Astrocyte of the spinal cord (primary cell): ENCODE results near the gene HOXB8.

ENCODE experiments used
- DNase-seq: peaks from one replicate; pipeline ENCODE4 v3.0.0; 2011; ENCODE audit warnings: low read depth, low spot score
- H3K4me3 ChIP-seq: 2 replicates; pipeline ENCODE4 v1.5.1; 2011; ENCODE audit warnings: low read depth, mild to moderate bottlenecking, low read length, moderate library complexity
- in situ Hi-C: cut with HindIII; loops from 2 replicates; pipeline ENCODE4 v1.10.0; 2017; ENCODE audit warnings: low sequenced_read_pairs
- TF ChIP-seq, protein P1 (sequence below): IDR thresholded peaks from 2 replicates; pipeline ENCODE4 v1.5.1; 2012; ENCODE audit warnings: low read depth, mild to moderate bottlenecking, low read length, inconsistent platforms

HOXB8 gene

DNA sequence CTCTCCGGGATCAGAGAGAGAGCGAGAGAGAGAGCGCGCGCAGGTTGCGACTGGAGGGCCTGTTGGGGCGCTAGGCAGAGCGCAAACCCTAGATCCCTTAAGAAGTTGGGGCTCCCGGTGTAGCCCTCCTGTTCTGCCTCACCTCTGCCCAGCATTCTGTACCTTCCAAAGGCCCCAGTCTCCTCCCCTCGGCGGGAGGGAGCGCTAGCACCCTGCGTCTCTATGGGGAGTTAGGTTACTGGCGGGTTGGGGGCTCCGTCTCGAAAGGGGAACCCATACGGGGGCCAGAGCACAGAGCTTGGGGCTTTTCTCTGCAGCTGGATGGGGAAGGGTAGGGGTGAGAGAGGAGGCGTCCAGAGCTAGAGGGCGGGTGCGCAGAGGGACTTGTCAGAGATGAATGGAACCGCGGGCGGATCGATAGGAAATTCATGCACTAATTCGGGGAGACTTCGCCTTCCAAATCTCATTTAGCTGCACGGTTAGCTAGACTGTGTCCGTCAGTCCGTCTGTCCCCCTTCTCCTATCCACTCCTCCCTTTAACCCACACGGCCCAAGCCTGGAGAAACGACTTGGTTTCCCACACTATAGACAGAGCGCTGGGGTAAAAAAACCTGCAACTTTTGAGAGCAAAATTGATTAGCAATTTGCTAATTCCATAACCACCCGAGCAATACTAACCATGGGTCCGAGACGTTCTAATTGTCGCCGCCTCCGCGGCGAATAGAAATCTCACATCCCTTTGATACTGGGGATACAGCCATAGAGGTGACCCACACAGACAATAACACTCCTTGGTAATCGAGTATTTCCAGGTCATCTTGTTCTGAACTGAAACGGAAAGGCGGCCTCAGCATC, 36.2 kb downstream of the HOXB8 start:
- peak overlapping the region; percentile 77 for H3K4me3 ChIP-seq
- in situ Hi-C loops, result no loop called here
- TF ChIP-seq, protein P1, sequence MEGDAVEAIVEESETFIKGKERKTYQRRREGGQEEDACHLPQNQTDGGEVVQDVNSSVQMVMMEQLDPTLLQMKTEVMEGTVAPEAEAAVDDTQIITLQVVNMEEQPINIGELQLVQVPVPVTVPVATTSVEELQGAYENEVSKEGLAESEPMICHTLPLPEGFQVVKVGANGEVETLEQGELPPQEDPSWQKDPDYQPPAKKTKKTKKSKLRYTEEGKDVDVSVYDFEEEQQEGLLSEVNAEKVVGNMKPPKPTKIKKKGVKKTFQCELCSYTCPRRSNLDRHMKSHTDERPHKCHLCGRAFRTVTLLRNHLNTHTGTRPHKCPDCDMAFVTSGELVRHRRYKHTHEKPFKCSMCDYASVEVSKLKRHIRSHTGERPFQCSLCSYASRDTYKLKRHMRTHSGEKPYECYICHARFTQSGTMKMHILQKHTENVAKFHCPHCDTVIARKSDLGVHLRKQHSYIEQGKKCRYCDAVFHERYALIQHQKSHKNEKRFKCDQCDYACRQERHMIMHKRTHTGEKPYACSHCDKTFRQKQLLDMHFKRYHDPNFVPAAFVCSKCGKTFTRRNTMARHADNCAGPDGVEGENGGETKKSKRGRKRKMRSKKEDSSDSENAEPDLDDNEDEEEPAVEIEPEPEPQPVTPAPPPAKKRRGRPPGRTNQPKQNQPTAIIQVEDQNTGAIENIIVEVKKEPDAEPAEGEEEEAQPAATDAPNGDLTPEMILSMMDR, result no peak
- DNase-seq, result no peak

DNA sequence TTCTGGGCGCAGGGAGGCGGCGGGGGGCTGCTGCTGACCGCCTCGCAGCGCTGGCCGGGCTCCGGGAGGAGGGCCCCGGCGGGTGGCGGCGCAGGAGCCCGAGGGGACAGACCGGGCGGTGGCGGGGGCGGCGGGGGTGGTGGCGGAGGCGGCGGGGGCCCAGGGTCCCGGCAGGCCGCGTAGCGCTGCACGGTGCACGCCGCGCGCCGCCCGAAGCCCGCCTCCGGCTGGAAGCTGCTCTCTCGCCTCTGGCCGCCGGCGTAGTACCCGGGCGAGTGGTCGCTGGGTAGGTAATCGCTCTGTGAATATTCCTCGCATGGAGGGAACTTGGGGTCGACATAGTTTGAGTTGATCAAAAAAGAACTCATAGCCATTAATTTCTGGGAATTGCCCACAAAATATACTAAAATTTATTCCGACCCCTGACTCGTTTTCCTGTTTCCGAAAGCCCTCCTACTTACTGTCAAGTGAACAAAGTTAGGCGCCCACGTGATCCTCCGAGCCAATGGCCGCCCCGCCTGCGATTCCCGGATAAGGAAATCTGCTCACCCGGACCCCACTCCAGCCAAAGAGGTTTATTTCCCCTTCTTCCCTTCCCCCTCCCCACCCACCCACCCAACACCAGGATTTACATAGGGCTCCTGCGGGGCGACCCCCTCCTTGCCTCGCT, 37.0 kb downstream of the HOXB8 start, which contains the start of gene HOXB4:
Gene HOXB4 (minus strand): TSS at position 405 of the 670 bp plus-strand sequence. CDS start 31 bp downstream, at position 374.
- TF ChIP-seq, protein P1, result no peak
- DNase-seq, result peak; percentile 91
- in situ Hi-C loops, result no loop called here
- peak within 1 kb of the TSS; percentile 77 for H3K4me3 ChIP-seq

DNA sequence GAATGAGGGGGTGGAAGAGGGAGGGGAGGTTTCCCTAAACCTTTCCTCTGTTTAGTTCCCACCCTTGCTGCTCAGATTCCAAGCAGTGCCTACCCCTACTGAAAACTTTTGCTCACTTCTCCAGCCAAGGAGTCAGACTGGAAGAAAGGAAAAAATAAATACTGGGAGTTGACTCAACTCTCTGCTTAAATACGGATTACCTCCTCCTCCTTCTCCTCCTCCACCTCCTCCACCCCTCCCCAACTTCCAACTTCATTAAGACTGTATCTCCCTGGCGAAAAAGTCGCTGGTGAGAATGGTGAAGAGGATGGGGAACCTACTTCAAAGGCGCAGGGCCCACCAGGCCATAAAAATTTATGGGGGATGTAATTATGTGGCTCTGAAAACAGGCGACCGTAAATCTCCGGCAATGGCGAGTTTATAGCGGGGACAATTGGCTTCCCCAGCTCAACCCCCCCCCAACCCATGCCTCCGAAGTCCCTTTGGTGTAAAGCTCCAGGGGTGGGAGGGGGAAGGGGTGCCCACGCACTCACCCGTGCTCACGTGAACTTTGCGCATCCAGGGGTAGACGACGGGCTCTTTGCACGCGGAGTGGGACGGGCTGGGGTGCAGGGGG, 37.7 kb downstream of the HOXB8 start:
- no peak for DNase-seq
- TF ChIP-seq, protein P1, result no peak
- H3K4me3 ChIP-seq, result peak overlapping the region; percentile 77
- in situ Hi-C loops, result no loop called here

DNA sequence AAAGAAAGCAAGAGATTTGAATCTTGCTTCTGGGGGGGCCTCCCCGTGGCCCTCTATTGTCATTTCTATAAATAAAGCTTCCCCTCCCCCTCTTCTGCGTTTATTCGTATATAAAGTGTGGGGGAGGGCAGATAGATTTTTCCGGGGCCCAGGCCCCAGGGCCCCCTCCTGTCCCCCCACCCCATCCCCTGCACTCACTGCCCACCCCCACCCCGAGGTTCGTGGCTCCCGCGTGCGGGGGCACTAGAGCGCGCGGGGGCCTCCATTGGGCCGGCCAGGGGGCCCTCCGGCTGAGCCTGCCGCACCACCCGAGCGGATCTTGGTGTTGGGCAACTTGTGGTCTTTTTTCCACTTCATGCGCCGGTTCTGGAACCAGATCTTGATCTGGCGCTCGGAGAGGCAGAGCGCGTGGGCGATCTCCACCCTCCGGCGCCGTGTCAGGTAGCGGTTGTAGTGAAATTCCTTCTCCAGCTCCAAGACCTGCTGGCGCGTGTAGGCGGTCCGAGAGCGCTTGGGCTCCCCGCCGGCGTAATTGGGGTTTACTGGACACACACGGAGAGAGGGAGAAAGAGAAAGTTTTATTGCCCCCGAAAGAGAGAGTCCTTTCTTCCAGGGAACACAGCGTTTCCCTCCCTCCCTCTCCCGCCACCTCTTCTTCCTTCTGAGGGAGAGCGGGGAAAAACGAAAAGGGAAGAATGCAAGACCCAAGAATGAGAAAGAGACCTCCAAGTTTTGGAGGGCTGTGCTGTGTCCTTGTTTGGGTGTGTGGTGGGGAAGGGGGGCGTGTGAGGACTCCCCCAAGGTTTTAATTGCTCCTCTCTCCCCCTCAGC, 38.4 kb downstream of the HOXB8 start:
- peak overlapping the region; percentile 77 for H3K4me3 ChIP-seq
- DNase-seq, result peak; percentile 68
- in situ Hi-C loops, result no loop called here
- TF ChIP-seq, protein P1, result no peak

DNA sequence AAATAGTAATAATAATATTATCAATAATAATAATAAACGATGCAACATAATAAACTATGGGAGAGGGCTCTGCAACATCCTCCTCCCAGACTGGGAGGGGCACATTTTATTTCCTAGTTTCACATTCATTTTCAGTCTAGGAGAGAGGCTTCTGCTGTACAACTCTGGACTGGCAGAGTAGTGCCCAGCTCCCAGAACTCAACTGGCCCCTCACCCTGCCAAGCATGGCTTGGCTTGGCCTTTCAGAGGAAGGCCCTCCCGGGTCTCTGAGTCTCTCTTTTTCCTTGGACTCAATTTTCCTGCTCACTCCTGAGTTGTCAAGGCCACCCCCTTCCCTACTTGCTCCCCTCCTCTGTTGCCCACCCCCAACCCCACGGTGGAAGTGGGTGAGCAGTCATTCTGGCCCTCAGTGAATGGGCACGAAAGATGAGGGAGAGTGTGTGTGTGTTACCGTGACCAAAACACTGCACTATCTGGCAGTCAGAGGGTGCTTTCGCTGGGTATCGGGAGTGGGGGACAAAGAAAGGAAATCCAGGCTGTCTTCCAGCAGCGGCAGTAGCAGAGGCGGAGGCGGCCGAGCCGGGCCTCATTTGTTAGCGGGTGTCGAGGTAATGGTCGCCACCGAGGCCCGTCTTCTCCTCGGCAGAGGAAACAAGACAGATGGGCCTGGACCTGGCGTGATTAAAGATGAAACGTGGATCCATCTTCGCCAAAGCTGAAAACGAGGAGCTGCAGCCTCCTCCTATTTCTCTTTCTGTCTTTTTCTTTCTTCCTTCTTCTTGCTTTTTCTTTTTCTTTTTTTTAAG, 39.2 kb downstream of the HOXB8 start:
- H3K4me3 ChIP-seq, result peak overlapping the region; percentile 77
- TF ChIP-seq, protein P1, result no peak

More for the DNA sequence above, 39.2 kb downstream of the HOXB8 start:
- DNase-seq, result peak; percentile 67
- in situ Hi-C loops, result no loop called here
